PC-9 (cell line): ENCODE data around the gene SLC25A10. TPM values are rescaled to one million over a fixed set of nuclear protein-coding genes. Genes with fewer than 3 reads are reported as not detected.

Experiments
- BruUV-seq: library from RNA; stranded (reverse); fragments of 400-500 nt; replicated peaks from 2 replicates; lab custom pipeline; 2021; lab: Mats Ljungman, UMichigan
- CTCF ChIA-PET: fragments of 300-600 bp; sonication (Branson Sonifier 250); formaldehyde crosslinking; loops from one replicate; lab custom pipeline; 2022; ENCODE audit warnings: antibody characterized with exemption; lab: Charles Lee
- POLR2A ChIA-PET: fragments of 300-600 bp; sonication (Branson Sonifier 250); formaldehyde crosslinking; loops from one replicate; lab custom pipeline; 2022; ENCODE audit warnings: antibody characterized with exemption; ENCODE audit not compliant: unreplicated experiment; lab: Charles Lee
- DNase-seq, 2 experiments: peaks; one replicate each; pipeline versions ENCODE4 v3.0.0 to v3.0.0-alpha.2; 2015 to 2022; ENCODE audit warnings: mixed read lengths in 1 of 2
- H2AFZ ChIP-seq: fragments of 200-600 bp; sonication (generic); 2 replicates; pipeline ENCODE4 v1.8.1; 2017; ENCODE audit warnings: antibody characterized with exemption
- H3F3A ChIP-seq: fragments of 200-600 bp; sonication (generic); 2 replicates; pipeline ENCODE4 v1.8.1; 2017; ENCODE audit warnings: antibody characterized with exemption, mild to moderate bottlenecking, low read depth; ENCODE audit not compliant: insufficient read depth
- H3K27ac ChIP-seq: fragments of 200-600 bp; sonication (generic); 2 replicates; pipeline ENCODE4 v1.6.1; 2016; ENCODE audit warnings: mixed run types
- H3K27me3 ChIP-seq: fragments of 200-600 bp; sonication (generic); 2 replicates; pipeline ENCODE4 v1.6.1; 2016; ENCODE audit warnings: low read depth, mixed run types; ENCODE audit not compliant: insufficient read depth
- H3K36me3 ChIP-seq: fragments of 200-600 bp; sonication (generic); 2 replicates; pipeline ENCODE4 v1.6.1; 2016; ENCODE audit warnings: low read depth, mixed run types
- H3K4me1 ChIP-seq: fragments of 200-600 bp; sonication (generic); replicated peaks from 2 replicates; pipeline ENCODE4 v1.6.1; 2016; ENCODE audit warnings: mixed run types; ENCODE audit not compliant: insufficient read depth
- H3K4me2 ChIP-seq: fragments of 200-600 bp; sonication (generic); 2 replicates; pipeline ENCODE4 v1.6.1; 2017; ENCODE audit warnings: mixed run types
- H3K4me3 ChIP-seq: fragments of 200-600 bp; sonication (generic); 2 replicates; pipeline ENCODE4 v1.6.1; 2016; ENCODE audit warnings: mixed run types
- H3K79me2 ChIP-seq: fragments of 200-600 bp; sonication (generic); 2 replicates; pipeline ENCODE4 v1.6.1; 2017; ENCODE audit warnings: low read depth, mixed run types
- H3K9me2 ChIP-seq: fragments of 200-600 bp; sonication (generic); 2 replicates; pipeline ENCODE4 v1.8.1; 2017; ENCODE audit warnings: mild to moderate bottlenecking; ENCODE audit not compliant: insufficient read depth
- H3K9me3 ChIP-seq: fragments of 200-600 bp; sonication (generic); 2 replicates; pipeline ENCODE4 v1.8.1; 2016; ENCODE audit warnings: low read depth; ENCODE audit not compliant: insufficient read depth
- H4K20me1 ChIP-seq: fragments of 200-600 bp; sonication (generic); 2 replicates; pipeline ENCODE4 v1.8.1; 2017; ENCODE audit not compliant: insufficient read depth
- CTCF ChIP-seq: fragments of 200-600 bp; sonication (generic); conservative IDR thresholded peaks from 2 replicates; pipeline ENCODE4 v1.6.1; 2017; ENCODE audit warnings: mixed run types, antibody characterized with exemption, mild to moderate bottlenecking, moderate library complexity
- EZH2 ChIP-seq: fragments of 200-600 bp; sonication (generic); IDR thresholded peaks from 2 replicates; pipeline ENCODE4 v1.8.0; 2017; ENCODE audit warnings: antibody characterized with exemption, low read depth
- intact Hi-C: fragments of 100-400 bp; cut with micrococcal nuclease; formaldehyde crosslinking; loops from one replicate; pipeline ENCODE4 v1.10.0; 2022; ENCODE audit not compliant: unreplicated experiment
- total RNA-seq: library from RNA; stranded (reverse); gene quantifications from 2 replicates; pipeline ENCODE4 v1.2.3, GENCODE V29; 2021

Gene SLC25A10
- total RNA-seq, 1 experiment from 2014 or later, result 86.5 TPM

DNA sequence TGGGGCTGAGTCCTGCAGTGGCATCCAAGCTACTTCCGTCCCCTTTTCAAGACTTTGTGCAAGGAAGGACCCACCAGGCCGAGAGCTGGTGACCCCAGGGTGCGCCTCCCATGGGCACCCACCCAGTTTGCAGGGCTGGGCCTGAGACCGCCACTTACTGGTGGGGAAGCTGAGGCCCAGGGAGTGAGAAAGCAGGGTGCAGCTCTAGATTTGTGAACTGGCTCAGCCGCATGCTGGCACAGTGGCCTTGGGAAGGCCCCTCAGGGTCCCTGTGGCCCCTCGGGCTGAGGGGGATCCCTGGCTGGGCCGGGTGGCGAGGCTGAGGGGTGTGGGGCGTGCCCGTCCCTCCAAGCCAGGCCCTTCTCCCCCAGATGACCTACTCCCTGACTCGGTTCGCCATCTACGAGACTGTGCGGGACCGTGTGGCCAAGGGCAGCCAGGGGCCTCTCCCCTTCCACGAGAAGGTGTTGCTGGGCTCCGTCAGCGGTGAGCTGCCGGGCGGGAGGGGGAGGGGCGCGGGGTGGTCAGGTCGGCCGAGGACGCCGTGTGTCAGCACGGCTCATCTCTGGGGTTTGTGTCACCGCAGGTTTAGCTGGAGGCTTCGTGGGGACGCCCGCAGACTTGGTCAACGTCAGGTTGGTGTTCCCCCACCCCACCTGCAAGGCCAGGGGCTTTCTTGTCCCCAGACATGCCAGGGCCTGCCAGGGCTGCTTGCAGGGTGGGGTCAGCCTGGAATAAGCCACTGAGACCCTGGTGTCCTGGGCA lies 3.2 kb downstream of the SLC25A10 start:
- CTCF ChIA-PET, result interaction anchor here (0.6 kb wide), 1 partner anchor 305 kb away, joined by 5 read pairs; no protein-coding TSS in a partner anchor

GRCh38 chr17:81715872-81716673 lies 4.0 kb downstream of the SLC25A10 start:
- H3K4me1 ChIP-seq, result peaks cover 16% of the 10 kb centered on the region
- TF ChIP-seq CTCF, result no peak
- TF ChIP-seq EZH2, result no peak
- 0 out of 2 replicates have a peak, but pooled peaks cover 3% of the 10 kb centered on the region for H4K20me1 ChIP-seq
- no peak overlapping the region for H3K4me3 ChIP-seq
- no peak overlapping the region for H3K4me2 ChIP-seq
- H3K9me2 ChIP-seq, result no peaks in the 10 kb centered on the region
- no peaks in the 10 kb centered on the region for H3K9me3 ChIP-seq
- no peak overlapping the region for H2AFZ ChIP-seq
- BruUV-seq, result no TSS peak
- no peaks in the 10 kb centered on the region for H3K27me3 ChIP-seq
- peaks cover 25% of the 10 kb centered on the region; the same call in 1 of the 2 replicates for H3F3A ChIP-seq
- intact Hi-C loops, result no loop called here
- no peak overlapping the region for H3K27ac ChIP-seq
- ChIA-PET CTCF (interaction anchor here (0.6 kb wide), 1 partner anchor 304 kb away, joined by 5 read pairs; no protein-coding TSS in a partner anchor), POLR2A (interaction anchor here (0.5 to 0.6 kb wide), 2 partner anchors 13 to 186 kb away, joined by 6 to 9 read pairs; no protein-coding TSS in a partner anchor)
- no peaks in the 10 kb centered on the region for H3K36me3 ChIP-seq
- H3K79me2 ChIP-seq, result peaks cover 27% of the 10 kb centered on the region
- DNase-seq, result no peak

More for the DNA sequence above, 3.2 kb downstream of the SLC25A10 start:
- Histone ChIP-seq H3K9me2 (no peaks in the 10 kb centered on the region), H3K4me2 (no peak overlapping the region), H3K9me3 (no peaks in the 10 kb centered on the region), H3F3A (peaks cover 27% of the 10 kb centered on the region; the same call in 1 of the 2 replicates), H3K36me3 (no peaks in the 10 kb centered on the region), H3K4me3 (no peak overlapping the region), H3K4me1 (peaks cover 24% of the 10 kb centered on the region), H3K27me3 (no peaks in the 10 kb centered on the region), H2AFZ (no peak overlapping the region), H3K79me2 (peaks cover 27% of the 10 kb centered on the region), H4K20me1 (0 out of 2 replicates have a peak, but pooled peaks cover 3% of the 10 kb centered on the region), H3K27ac (no peak overlapping the region)
- POLR2A ChIA-PET, result interaction anchor here (0.6 kb wide), 1 partner anchor 140 kb away, joined by 4 read pairs; no protein-coding TSS in a partner anchor
- intact Hi-C loops, result no loop called here
- DNase-seq, result no peak
- no TSS peak for BruUV-seq
- TF ChIP-seq CTCF, result no peak
- TF ChIP-seq EZH2, result no peak

GRCh38 chr17:81716674-81716996 lies 4.6 kb downstream of the SLC25A10 start:
- no peaks in the 10 kb centered on the region for H3K9me2 ChIP-seq
- H3F3A ChIP-seq, result peaks cover 25% of the 10 kb centered on the region; the same call in 1 of the 2 replicates
- H3K4me2 ChIP-seq, result no peak overlapping the region
- H3K9me3 ChIP-seq, result no peaks in the 10 kb centered on the region
- ChIA-PET POLR2A (interaction anchor here (0.6 kb wide), 1 partner anchor 14 kb away, joined by 9 read pairs; no protein-coding TSS in a partner anchor), CTCF (no interaction called here)
- no peak for DNase-seq
- H3K4me3 ChIP-seq, result no peak overlapping the region
- peaks cover 27% of the 10 kb centered on the region for H3K79me2 ChIP-seq
- H4K20me1 ChIP-seq, result 0 out of 2 replicates have a peak, but pooled peaks cover 3% of the 10 kb centered on the region
- H3K4me1 ChIP-seq, result peaks cover 11% of the 10 kb centered on the region
- no peaks in the 10 kb centered on the region for H3K36me3 ChIP-seq
- no peaks in the 10 kb centered on the region for H3K27me3 ChIP-seq
- no peak overlapping the region for H2AFZ ChIP-seq
- BruUV-seq, result no TSS peak
- TF ChIP-seq CTCF (no peak), EZH2 (no peak)
- no peak overlapping the region for H3K27ac ChIP-seq
- intact Hi-C loops, result no loop called here
